GM21423 (cell line): Measurements from ENCODE around the gene VRK2.
"Not testable (repeated sequence)": the region's sequence is repeated elsewhere in the genome, so short reads cannot be mapped to it uniquely, and the experiment has no call there.

Experiments used
- ATAC-seq: cut with Tn5 transposase; IDR thresholded peaks from one replicate; pipeline ENCODE4 v1.9.1; 2021; ENCODE audit warnings: mild to moderate bottlenecking, moderate library complexity; ENCODE audit not compliant: unreplicated experiment

Gene VRK2

GRCh38 chr2:58052978-58053377 lies 6.4 kb downstream of the VRK2 start:
- ATAC-seq: no peak

- ATAC-seq: no peak
Measured at GRCh38 chr2:58054264-58054663, 7.7 kb downstream of the VRK2 start.

GRCh38 chr2:58055033-58055786 lies 8.6 kb downstream of the VRK2 start:
- ATAC-seq: no peak

GRCh38 chr2:58056192-58056916 lies 9.7 kb downstream of the VRK2 start:
- ATAC-seq: no peak

GRCh38 chr2:58057707-58058530 lies 11.3 kb downstream of the VRK2 start:
- ATAC-seq: no peak

- ATAC-seq: no peak
Measured at GRCh38 chr2:58063641-58064040, 17.0 kb downstream of the VRK2 start.

- ATAC-seq: no peak
Measured at GRCh38 chr2:58064086-58064485, 17.5 kb downstream of the VRK2 start.

- no peak for ATAC-seq
Measured at GRCh38 chr2:58065248-58065647, 18.6 kb downstream of the VRK2 start.

GRCh38 chr2:58067001-58067400 lies 20.4 kb downstream of the VRK2 start:
- no peak for ATAC-seq

- ATAC-seq: no peak
Measured at GRCh38 chr2:58070765-58071164, 24.2 kb downstream of the VRK2 start.

- ATAC-seq: no peak
Measured at GRCh38 chr2:58072102-58072501, 25.5 kb downstream of the VRK2 start.

GRCh38 chr2:58073008-58073407 lies 26.4 kb downstream of the VRK2 start:
- no peak for ATAC-seq

GRCh38 chr2:58073751-58074150 lies 27.1 kb downstream of the VRK2 start:
- ATAC-seq: no peak

- no peak for ATAC-seq
Measured at GRCh38 chr2:58081000-58081399, 34.4 kb downstream of the VRK2 start.

- no peak for ATAC-seq
Measured at GRCh38 chr2:58089081-58089480, 42.5 kb downstream of the VRK2 start.

- not testable (repeated sequence) for ATAC-seq
Measured at GRCh38 chr2:58092772-58093171, 46.2 kb downstream of the VRK2 start.

- ATAC-seq: no peak
Measured at GRCh38 chr2:58097025-58097424, 50.4 kb downstream of the VRK2 start.

GRCh38 chr2:58098254-58099095 lies 51.9 kb downstream of the VRK2 start:
- ATAC-seq: no peak

GRCh38 chr2:58099096-58099769 lies 52.6 kb downstream of the VRK2 start:
- ATAC-seq: no peak

GRCh38 chr2:58101500-58101899 lies 54.9 kb downstream of the VRK2 start:
- no peak for ATAC-seq
